Ovary (tissue), 9 donors: ENCODE results near the gene PANX1. TPM values are rescaled to one million over a fixed set of nuclear protein-coding genes. Genes with fewer than 3 reads are reported as not detected.

Experiments used
- DNase-seq, 5 donors: peaks; one replicate each; pipeline ENCODE4 v3.0.0-alpha.2; 2019 to 2020
- H3K27ac ChIP-seq, 2 donors: fragments of 200-600 bp; one replicate each; pipeline versions ENCODE4 v1.5.1 to v1.8.0; 2019 to 2022
- H3K27me3 ChIP-seq: fragments of 200-600 bp; one replicate; pipeline ENCODE4 v1.8.0; 2022
- H3K36me3 ChIP-seq: fragments of 200-600 bp; sonication (generic); one replicate; pipeline ENCODE4 v1.5.1; 2019
- H3K4me1 ChIP-seq: one replicate; pipeline ENCODE4 v1.8.1; 2013; ENCODE audit warnings: mild to moderate bottlenecking, moderate library complexity; ENCODE audit not compliant: insufficient read depth
- H3K4me3 ChIP-seq: fragments of 200-600 bp; sonication (generic); one replicate; pipeline ENCODE4 v1.5.1; 2017
- H3K9me3 ChIP-seq, 2 donors: fragments of 200-600 bp in 1 of 2; sonication (generic) in 1 of 2; one replicate each; pipeline versions ENCODE4 v1.5.1 to v1.8.1; 2013 to 2019; ENCODE audit warnings: mild to moderate bottlenecking in 1 of 2, moderate library complexity in 1 of 2
- CTCF ChIP-seq, 3 donors: fragments of 450-650 bp in 2 of 3; fragments of 200-600 bp in 1 of 3; IDR thresholded peaks; one replicate each; pipeline versions ENCODE4 v1.5.1 to v1.8.0; 2016 to 2022; ENCODE audit warnings: antibody characterized with exemption in 3 of 3, mild to moderate bottlenecking in 1 of 3
- EP300 ChIP-seq: sonication (generic); formaldehyde crosslinking; IDR thresholded peaks from one replicate; pipeline ENCODE4 v1.6.1; 2017; ENCODE audit warnings: antibody characterized with exemption
- POLR2A ChIP-seq: fragments of 450-650 bp; IDR thresholded peaks from one replicate; pipeline ENCODE4 v1.6.1; 2017; ENCODE audit warnings: antibody characterized with exemption, mild to moderate bottlenecking, moderate library complexity
- WGBS, 3 donors: extraction: QIAGEN DNeasy Blood & Tissue Kit in 1 of 3; methylation state at CpG; one replicate each; pipeline versions ENCODE4 v1.1.5 to v1.1.7; 2013 to 2017; 5-methylcytosine and 5-hydroxymethylcytosine counted together
- intact Hi-C, 4 donors: fragments of 100-400 bp; cut with DNase I; formaldehyde crosslinking; loops; one replicate each; pipeline versions ENCODE4 v1.11.0 to v1.15.1; 2022 to 2023
- polyA plus RNA-seq, 2 donors: library from polyadenylated mRNA; stranded (reverse); fragments of 200-250 nt in 1 of 2; fragments of 350-450 nt in 1 of 2; fragmentation: Illumina TruSeq in 1 of 2; extraction: RNeasy Lipid Tissue Mini Kit (QIAGEN cat#74804) in 1 of 2; gene quantifications; one replicate each; pipeline ENCODE4 v1.2.3, GENCODE V29; 2013 to 2014
- total RNA-seq, 7 donors: library from RNA; depleted of rRNA in 2 of 7; stranded (reverse); fragments of >200 nt in 2 of 7; fragmentation: NEBNext Ultra II Directional in 3 of 7; extraction: Animal tissue kit (Norgen Biotek cat#: 25700) in 3 of 7; gene quantifications; one replicate each; pipeline versions ENCODE4 v1.1.0 to v1.2.4, GENCODE V29; 2016 to 2023
- donor health status: DM: no; HTN: no; CAD: no; lungs with moderate emphysema.
- donor health status: DM: no; HTN: no; CAD: no.
- donor health status: Bipolar disorder and iron deficiency.
- donor health status: DM: yes; HTN: yes; CAD: no.
- donor health status: DM: no; HTN: no; CAD: no.
- donor health status: DM: yes; HTN: yes; CAD: no.

The PANX1 gene
- total and polyA plus RNA-seq, 9 donors: 4.9 to 37.9 (median 12.7) TPM

- intact Hi-C loops: loop anchor here in 1 of 4 donors (10.0 kb wide), 1 partner anchor 118 kb away; no protein-coding TSS in a partner anchor
- 78 to 93% (median 84%) methylated on average over 3 of the region's 3 CpGs for WGBS, 3 donors
These were observed 74.4 kb downstream of the PANX1 start for GRCh38 chr11:94203070-94203469.

GRCh38 chr11:94211261-94211830, 82.7 kb downstream of the PANX1 start:
- no peaks in the 10 kb centered on the region for H3K9me3 ChIP-seq
- WGBS, 3 donors: 54 to 72% (median 65%) methylated on average over 2 of the region's 2 CpGs
- intact Hi-C loops: no loop called here

More at GRCh38 chr11:94203070-94203469, 74.4 kb downstream of the PANX1 start:
- Histone ChIP-seq H3K27ac (no peak overlapping the region), H3K9me3 (no peaks in the 10 kb centered on the region), H3K4me1 (no peaks in the 10 kb centered on the region), H3K36me3 (no peaks in the 10 kb centered on the region), H3K27me3 (no peaks in the 10 kb centered on the region), H3K4me3 (no peak overlapping the region)
- TF ChIP-seq POLR2A: no peak
- no peak for TF ChIP-seq EP300
- no peak for TF ChIP-seq CTCF (IDR thresholded peaks at IDR 0.05)
- DNase-seq: no peak

GRCh38 chr11:94212898-94213297, 84.3 kb downstream of the PANX1 start:
- DNase-seq: no peak
- H3K4me1 ChIP-seq: no peaks in the 10 kb centered on the region
- intact Hi-C loops: no loop called here
- no peaks in the 10 kb centered on the region for H3K27me3 ChIP-seq
- H3K36me3 ChIP-seq: no peaks in the 10 kb centered on the region
- H3K4me3 ChIP-seq: no peak overlapping the region
- H3K27ac ChIP-seq: no peak overlapping the region
- no peaks in the 10 kb centered on the region for H3K9me3 ChIP-seq
- TF ChIP-seq EP300 (no peak), POLR2A (no peak), CTCF (IDR thresholded peaks at IDR 0.05) (no peak)
- 20 to 52% (median 40%) methylated on average over 2 of the region's 2 CpGs for WGBS, 3 donors

More at GRCh38 chr11:94211261-94211830, 82.7 kb downstream of the PANX1 start:
- Histone ChIP-seq H3K36me3 (no peaks in the 10 kb centered on the region), H3K27ac (no peak overlapping the region), H3K4me3 (no peak overlapping the region), H3K4me1 (no peaks in the 10 kb centered on the region), H3K27me3 (no peaks in the 10 kb centered on the region)
- no peak for DNase-seq
- TF ChIP-seq POLR2A (no peak), EP300 (no peak), CTCF (IDR thresholded peaks at IDR 0.05) (no peak)

- no peaks in the 10 kb centered on the region for H3K9me3 ChIP-seq
- no peak overlapping the region for H3K4me3 ChIP-seq
- no peaks in the 10 kb centered on the region for H3K36me3 ChIP-seq
- H3K27ac ChIP-seq: no peak overlapping the region
- no peaks in the 10 kb centered on the region for H3K27me3 ChIP-seq
- intact Hi-C loops: no loop called here
- no peaks in the 10 kb centered on the region for H3K4me1 ChIP-seq
- 68 to 75% (median 73%) methylated on average over 1 of the region's 1 CpG for WGBS, 3 donors
- TF ChIP-seq CTCF (IDR thresholded peaks at IDR 0.05): no peak
- no peak for TF ChIP-seq EP300
- no peak for TF ChIP-seq POLR2A
- no peak for DNase-seq
These were observed 89.1 kb downstream of the PANX1 start for GRCh38 chr11:94217705-94218104.
